IMR-90 (cell line): Measurements from ENCODE around the gene SPTLC2.

ENCODE experiments used
- BHLHE40 ChIP-seq: fragments of 150-350 bp; IDR thresholded peaks from 2 replicates; pipeline ENCODE4 v1.6.1; 2016; ENCODE audit warnings: mild to moderate bottlenecking, low read depth, low read length
- CHD1 ChIP-seq: IDR thresholded peaks from 2 replicates; pipeline ENCODE4 v1.6.1; 2012; ENCODE audit warnings: low read depth, low read length, improper control_type of control experiment
- CTCF ChIP-seq: conservative IDR thresholded peaks from 2 replicates; pipeline ENCODE4 v1.5.1; 2012; ENCODE audit warnings: mild to moderate bottlenecking, low read depth, low read length, improper control_type of control experiment
- FOS ChIP-seq: fragments of 150-350 bp; IDR thresholded peaks from 2 replicates; pipeline ENCODE4 v1.6.1; 2016; ENCODE audit warnings: low read depth, low read length
- MAFK ChIP-seq: IDR thresholded peaks from 2 replicates; pipeline ENCODE4 v1.6.1; 2012; ENCODE audit warnings: low read depth, low read length, improper control_type of control experiment
- MAZ ChIP-seq: IDR thresholded peaks from 2 replicates; pipeline ENCODE4 v1.6.1; 2012; ENCODE audit warnings: low read depth, mild to moderate bottlenecking, low read length, improper control_type of control experiment, moderate library complexity, borderline replicate concordance
- POLR2A ChIP-seq: IDR thresholded peaks from 2 replicates; pipeline ENCODE4 v1.6.1; 2012; ENCODE audit warnings: mild to moderate bottlenecking, low read depth, low read length
- RAD21 ChIP-seq: IDR thresholded peaks from 2 replicates; pipeline ENCODE4 v1.6.1; 2012; ENCODE audit warnings: low read length, improper control_type of control experiment
- RCOR1 ChIP-seq: IDR thresholded peaks from 2 replicates; pipeline ENCODE4 v1.6.1; 2012; ENCODE audit warnings: mild to moderate bottlenecking, low read length, improper control_type of control experiment; ENCODE audit not compliant: insufficient replicate concordance

DNA sequence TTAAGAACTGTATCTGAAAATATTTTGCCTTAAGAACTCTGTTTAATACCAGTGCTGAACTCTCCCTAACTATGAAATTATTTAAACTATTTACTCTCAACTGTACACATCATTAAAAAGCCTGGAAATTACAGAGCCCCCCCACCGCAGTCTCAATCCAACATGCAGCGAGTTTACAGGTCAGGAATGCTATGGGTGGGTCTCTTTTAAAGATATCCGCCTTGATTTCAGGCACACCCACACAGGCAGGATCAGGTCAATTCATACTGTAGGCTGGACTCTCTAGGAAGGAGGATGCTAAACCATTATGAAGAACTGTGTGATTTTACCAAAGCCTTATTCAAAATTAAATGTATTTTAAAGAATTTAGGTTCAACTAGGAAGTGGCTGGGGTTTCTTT, 16.5 kb downstream of the SPTLC2 start:
- TF ChIP-seq CTCF (no peak), RAD21 (no peak), RCOR1 (no peak), CHD1 (no peak), POLR2A (no peak), BHLHE40 (no peak), FOS (no peak), MAZ (no peak), MAFK (no peak)
